Nephron (organoid): ENCODE results near the gene NFATC1.

ENCODE experiments used
- H3K27ac Mint-ChIP-seq, 3 experiments: 2 replicates each; pipeline ENCODE4 v1.8.0; 2020; ENCODE audit warnings: mixed read lengths in 3 of 3, mild to moderate bottlenecking in 2 of 3, moderate library complexity in 1 of 3
- H3K27me3 Mint-ChIP-seq: 2 replicates; pipeline ENCODE4 v1.8.0; 2021; ENCODE audit warnings: low read depth, mild to moderate bottlenecking, moderate library complexity, mixed read lengths
- H3K36me3 Mint-ChIP-seq: 2 replicates; pipeline ENCODE4 v1.8.0; 2020; ENCODE audit warnings: low read depth, mixed read lengths
- H3K4me1 Mint-ChIP-seq: 2 replicates; pipeline ENCODE4 v1.8.0; 2020; ENCODE audit warnings: mixed read lengths
- H3K4me3 Mint-ChIP-seq, 3 experiments: 2 replicates each; pipeline ENCODE4 v1.8.0; 2020; ENCODE audit warnings: mild to moderate bottlenecking in 3 of 3, mixed read lengths in 3 of 3, moderate library complexity in 2 of 3
- H3K9me3 Mint-ChIP-seq: 2 replicates; pipeline ENCODE4 v1.8.0; 2020; ENCODE audit warnings: mixed read lengths
- CTCF ChIP-seq, 3 experiments: fragments of 200-600 bp; sonication (generic); IDR thresholded peaks; one replicate each; pipeline ENCODE4 v1.5.0; 2021; ENCODE audit warnings: antibody characterized with exemption in 3 of 3; ENCODE audit not compliant: unreplicated experiment in 3 of 3

The NFATC1 gene

DNA sequence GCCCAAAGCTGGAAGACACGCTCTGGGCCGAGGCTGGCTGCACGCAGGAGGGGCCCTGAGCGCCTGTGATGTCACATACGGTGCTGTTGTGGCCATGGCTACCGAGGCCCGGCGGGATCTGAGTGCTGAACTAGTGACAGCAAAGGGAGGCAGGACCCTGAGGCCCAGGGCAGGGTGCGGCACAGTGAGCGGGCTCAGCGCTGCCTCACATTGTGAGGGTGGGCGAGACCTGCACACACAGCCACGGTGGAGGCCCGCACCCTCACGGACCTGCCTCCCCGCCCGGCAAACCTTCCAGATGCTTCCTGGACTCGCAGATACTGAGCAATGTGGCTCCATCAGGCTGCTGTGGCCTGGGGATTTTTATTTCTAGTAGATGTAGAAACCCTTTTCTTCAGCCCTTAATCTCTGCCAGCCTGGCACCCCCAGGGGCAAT, 150.0 kb downstream of the NFATC1 start:
- Mint-ChIP-seq H3K4me3 (no peak overlapping the region), H3K4me1 (peaks cover 12% of the 10 kb centered on the region), H3K36me3 (no peaks in the 10 kb centered on the region), H3K27me3 (peaks cover 12% of the 10 kb centered on the region), H3K27ac (no peak overlapping the region), H3K9me3 (peaks cover 7% of the 10 kb centered on the region)
- no peak for TF ChIP-seq CTCF (IDR thresholded peaks at IDR 0.05; ENCODE audit: unreplicated experiment in 3 of 3)

DNA sequence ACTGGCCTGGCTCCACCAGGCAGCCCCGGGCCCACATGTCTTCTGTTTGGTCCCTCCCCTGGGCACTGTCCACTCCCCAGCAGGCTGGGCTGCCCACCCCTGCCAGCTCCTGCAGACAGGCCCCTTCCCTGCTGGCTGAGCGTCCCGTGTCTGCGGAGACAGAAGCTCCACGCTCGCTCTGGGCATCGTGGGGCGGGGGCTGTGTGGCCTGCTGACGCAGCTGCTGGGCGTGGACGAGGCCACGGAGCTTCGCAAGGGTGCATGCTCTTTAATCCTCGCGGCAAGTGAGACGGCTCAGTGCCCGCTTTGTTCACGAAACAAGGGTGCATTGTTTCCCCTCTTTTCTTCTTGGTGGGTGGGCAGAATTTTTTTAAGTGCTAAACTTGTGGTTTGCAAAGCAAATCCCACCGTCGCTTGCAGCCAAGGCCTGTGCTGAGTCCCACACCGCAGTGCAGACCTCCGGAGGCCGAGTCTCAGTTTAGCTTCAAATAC, 151.1 kb downstream of the NFATC1 start:
- no peaks in the 10 kb centered on the region for H3K36me3 Mint-ChIP-seq
- TF ChIP-seq CTCF (IDR thresholded peaks at IDR 0.05; ENCODE audit: unreplicated experiment in 3 of 3): no peak
- H3K27ac Mint-ChIP-seq: peak overlapping the region; percentile 38 to 56 (median 42)
- no peak overlapping the region for H3K4me3 Mint-ChIP-seq
- H3K4me1 Mint-ChIP-seq: peaks cover 11% of the 10 kb centered on the region
- peaks cover 11% of the 10 kb centered on the region for H3K27me3 Mint-ChIP-seq
- peaks cover 7% of the 10 kb centered on the region for H3K9me3 Mint-ChIP-seq

DNA sequence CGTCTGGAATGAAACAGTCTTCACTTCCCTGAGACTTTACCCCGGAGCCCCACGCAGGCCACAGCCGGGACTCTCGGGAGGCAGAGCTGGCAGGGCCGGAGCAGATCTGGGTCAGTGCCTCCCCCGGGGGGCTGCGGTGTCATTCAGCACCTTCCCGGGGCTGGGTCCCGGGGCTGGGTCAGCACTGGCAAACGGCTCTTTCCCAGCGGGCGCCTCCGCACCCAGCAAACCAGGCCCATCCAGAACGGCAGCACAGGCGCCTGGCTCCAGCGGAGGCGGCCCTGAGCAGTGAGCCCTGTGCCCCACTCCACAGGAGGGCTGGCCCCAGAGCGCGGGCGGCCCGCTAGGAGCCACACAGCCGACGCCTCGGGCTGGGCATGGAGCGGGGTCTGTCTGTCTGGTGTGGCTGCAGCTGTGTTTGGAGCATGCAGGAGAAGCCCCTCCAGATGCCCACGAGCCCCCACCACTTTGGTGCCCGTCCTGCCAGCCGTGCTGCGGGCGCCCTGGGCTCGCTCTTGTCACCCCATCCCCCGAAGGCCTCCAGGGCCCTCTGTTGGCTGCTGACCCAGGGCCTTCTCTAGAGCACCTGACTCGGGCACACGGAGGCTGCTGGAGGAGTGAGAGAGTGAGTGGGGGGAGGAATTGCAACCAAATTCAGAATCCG, 151.8 kb downstream of the NFATC1 start:
- Mint-ChIP-seq H3K4me3 (no peak overlapping the region), H3K27me3 (peaks cover 4% of the 10 kb centered on the region), H3K4me1 (peaks cover 9% of the 10 kb centered on the region), H3K27ac (peak overlapping the region; percentile 38 to 56 (median 42)), H3K36me3 (no peaks in the 10 kb centered on the region), H3K9me3 (peaks cover 2% of the 10 kb centered on the region)
- no peak for TF ChIP-seq CTCF (IDR thresholded peaks at IDR 0.05; ENCODE audit: unreplicated experiment in 3 of 3)

GRCh38 chr18:79548077-79548450, 152.3 kb downstream of the NFATC1 start:
- Mint-ChIP-seq H3K36me3 (no peaks in the 10 kb centered on the region), H3K27me3 (peaks cover 4% of the 10 kb centered on the region), H3K4me3 (no peak overlapping the region), H3K27ac (no peak overlapping the region), H3K9me3 (no peaks in the 10 kb centered on the region), H3K4me1 (peaks cover 6% of the 10 kb centered on the region)
- TF ChIP-seq CTCF (IDR thresholded peaks at IDR 0.05; ENCODE audit: unreplicated experiment in 3 of 3): no peak

DNA sequence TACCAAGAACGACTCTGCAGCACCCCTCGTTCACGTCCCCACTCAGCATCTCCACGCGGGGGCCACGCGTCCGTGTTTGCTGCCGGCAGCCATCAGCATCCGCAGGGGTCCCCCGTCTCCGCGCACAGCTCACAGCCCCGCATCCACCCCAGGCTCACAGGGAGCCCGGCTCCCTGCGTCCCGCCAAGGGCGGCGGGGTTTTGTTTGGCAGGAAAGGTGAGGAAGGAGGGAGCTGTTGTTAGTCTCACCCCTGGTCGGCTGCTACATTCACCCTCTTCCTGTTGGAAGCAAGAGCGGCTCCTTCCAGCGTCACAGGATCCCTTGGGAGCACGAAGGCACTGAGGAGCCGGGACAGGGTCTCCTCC, 152.9 kb downstream of the NFATC1 start:
- no peak for TF ChIP-seq CTCF (IDR thresholded peaks at IDR 0.05; ENCODE audit: unreplicated experiment in 3 of 3)
- H3K9me3 Mint-ChIP-seq: no peaks in the 10 kb centered on the region
- H3K36me3 Mint-ChIP-seq: no peaks in the 10 kb centered on the region
- peaks cover 4% of the 10 kb centered on the region for H3K27me3 Mint-ChIP-seq
- H3K27ac Mint-ChIP-seq: no peak overlapping the region
- H3K4me1 Mint-ChIP-seq: peaks cover 6% of the 10 kb centered on the region
- no peak overlapping the region for H3K4me3 Mint-ChIP-seq

GRCh38 chr18:79548986-79549637, 153.4 kb downstream of the NFATC1 start:
- Mint-ChIP-seq H3K27ac (no peak overlapping the region), H3K4me3 (no peak overlapping the region), H3K9me3 (no peaks in the 10 kb centered on the region), H3K36me3 (no peaks in the 10 kb centered on the region), H3K4me1 (peaks cover 6% of the 10 kb centered on the region), H3K27me3 (peaks cover 4% of the 10 kb centered on the region)
- no peak for TF ChIP-seq CTCF (IDR thresholded peaks at IDR 0.05; ENCODE audit: unreplicated experiment in 3 of 3)
